Transverse colon (tissue), 3 donors: ENCODE data around the gene LARP4.

ENCODE experiments used
- CTCF ChIP-seq, 5 experiments: fragments of 200-600 bp in 3 of 5; fragments of 450-650 bp in 2 of 5; sonication (generic) in 3 of 5; IDR thresholded peaks; 1 replicate in 2 of 5; 2 replicates in 3 of 5; pipeline ENCODE4 v1.5.1; 2016 to 2017; ENCODE audit warnings: antibody characterized with exemption in 5 of 5, inconsistent platforms in 3 of 5, mild to moderate bottlenecking in 2 of 5, moderate library complexity in 1 of 5
- POLR2A ChIP-seq: fragments of 450-650 bp; IDR thresholded peaks from one replicate; pipeline ENCODE4 v1.6.1; 2016; ENCODE audit warnings: antibody characterized with exemption, mild to moderate bottlenecking, moderate library complexity

GRCh38 chr12:50353869-50354593, 46.7 kb upstream of the LARP4 start:
- no peak for TF ChIP-seq CTCF (IDR thresholded peaks at IDR 0.05)
- no peak for TF ChIP-seq POLR2A
